Smooth muscle cell of trachea (primary cell): ENCODE measurements around the gene UBE2I. TPM values are rescaled to one million over a fixed set of nuclear protein-coding genes. Genes with fewer than 3 reads are reported as not detected.

Experiments used
- total RNA-seq: library from RNA; depleted of rRNA; stranded (reverse); fragments of >200 nt; gene quantifications from 2 replicates; pipeline ENCODE4 v1.2.1, GENCODE V29; 2014

UBE2I gene
- 54.7 and 83.8 TPM in 2 replicates for total RNA-seq

DNA sequence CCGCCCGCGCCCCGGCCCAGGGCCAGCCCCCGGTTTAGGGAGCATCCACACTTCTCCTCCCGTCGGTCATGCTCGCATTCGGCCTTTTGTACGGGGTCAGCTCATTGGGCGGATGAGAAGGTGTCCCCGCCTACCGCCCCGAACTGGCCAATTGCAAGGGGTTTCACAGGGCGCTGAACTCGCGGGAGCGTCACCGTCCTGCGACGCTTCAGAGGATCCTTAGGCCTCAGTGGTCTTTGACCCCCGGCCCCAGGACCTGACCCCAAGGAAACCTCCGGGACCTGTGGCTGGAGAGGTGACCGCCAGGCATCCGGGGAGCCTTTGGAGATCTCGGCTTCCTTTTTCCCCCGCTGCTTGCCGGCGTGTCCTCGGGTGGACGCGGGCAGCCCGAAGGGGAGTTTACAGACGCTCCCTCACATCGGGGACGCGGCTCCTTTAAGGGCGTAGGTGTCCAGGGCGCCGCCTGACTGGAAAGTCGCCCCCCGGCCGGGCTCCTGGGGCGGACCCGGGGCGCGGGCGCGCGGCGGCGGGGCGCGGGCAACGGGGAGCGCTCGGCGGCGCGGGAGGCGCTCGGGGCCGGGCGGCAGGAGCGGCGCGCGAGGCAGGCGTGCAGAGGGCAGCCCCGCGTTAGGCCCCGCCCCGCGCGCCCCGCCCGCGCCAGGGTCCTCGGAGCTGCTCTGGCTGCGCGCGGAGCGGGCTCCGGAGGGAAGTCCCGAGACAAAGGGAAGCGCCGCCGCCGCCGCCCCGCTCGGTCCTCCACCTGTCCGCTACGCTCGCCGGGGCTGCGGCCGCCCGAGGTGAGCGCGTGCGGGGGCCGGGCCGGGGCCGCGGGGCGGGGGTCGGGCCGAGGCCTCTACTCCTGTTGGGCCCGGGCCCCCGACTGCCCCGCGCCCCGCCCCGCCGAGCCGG is at the start of gene UBE2I:
TSS of gene UBE2I (plus strand) at position 660 of the 909 bp plus-strand sequence. CDS start 4,395 bp downstream, outside the sequence.

DNA sequence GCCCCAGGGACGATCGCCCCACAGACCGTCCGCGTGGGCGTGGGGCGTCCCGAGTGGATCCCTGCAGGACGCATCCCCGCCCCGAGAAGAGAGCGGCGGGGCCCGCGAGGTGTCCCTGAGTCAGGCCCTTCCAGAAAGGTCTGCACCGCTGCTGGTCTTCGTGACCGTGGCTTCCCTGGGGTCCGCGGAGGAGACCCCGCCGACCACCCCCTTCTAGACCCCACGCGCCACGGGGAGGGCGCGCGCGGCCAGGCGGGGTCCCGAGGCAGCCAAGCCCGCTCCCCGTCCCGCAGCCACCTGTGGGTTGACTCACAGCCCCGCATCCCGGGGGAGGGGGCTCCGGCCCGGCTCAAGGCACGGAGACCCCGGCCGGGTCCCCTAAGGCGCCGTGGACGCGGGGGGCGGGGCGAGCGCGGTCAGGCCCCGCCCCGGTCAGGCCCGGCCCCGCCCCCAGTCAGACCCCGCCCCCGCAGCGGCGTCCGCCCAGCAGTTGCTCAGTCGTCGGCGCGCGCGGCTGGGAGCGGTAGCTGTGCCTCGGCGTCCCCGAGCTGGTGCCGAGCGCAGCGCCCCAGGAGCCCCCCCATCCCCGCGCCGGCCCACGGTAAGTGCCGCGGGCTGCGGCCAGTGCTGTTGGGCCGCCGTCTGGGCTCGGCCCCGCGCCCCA is 23.8 kb downstream of the UBE2I start, which contains the start of gene BAIAP3:
TSS of gene BAIAP3 (plus strand) at position 497 of the 664 bp plus-strand sequence. CDS start 4,905 bp downstream, outside the sequence.

DNA sequence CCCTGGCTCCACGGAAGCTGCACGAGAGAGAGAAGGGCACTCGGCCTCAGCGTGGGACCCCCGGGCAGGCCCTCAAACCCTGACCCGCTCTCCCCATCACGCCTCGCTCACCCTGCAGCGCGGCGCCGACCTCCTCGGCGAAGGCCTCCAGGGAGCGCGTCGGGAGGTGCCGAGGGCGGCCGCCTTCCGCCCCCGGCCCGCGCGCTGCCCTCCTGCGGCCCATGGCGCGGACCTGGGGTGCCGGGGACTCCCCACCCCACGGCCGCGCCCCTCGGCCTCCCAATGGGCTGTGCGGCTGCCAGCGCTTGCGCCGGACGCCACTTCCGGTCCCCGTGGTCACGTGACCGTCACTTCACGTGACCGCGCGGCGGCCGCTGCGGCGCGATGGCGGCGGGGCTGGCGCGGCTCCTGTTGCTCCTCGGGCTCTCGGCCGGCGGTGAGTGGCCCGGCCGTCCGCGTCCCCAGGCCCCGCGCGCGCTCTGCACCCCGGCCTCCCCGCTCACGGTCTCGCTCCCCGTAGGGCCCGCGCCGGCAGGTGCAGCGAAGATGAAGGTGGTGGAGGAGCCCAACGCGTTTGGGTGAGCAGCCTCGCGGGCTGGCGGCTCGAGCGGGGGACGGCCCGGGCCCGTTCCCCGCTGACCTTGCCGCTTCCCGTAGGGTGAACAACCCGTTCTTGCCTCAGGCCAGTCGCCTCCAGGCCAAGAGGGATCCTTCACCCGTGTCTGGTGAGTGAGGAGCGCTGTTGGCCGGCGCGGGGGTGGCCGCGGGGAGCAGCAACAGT is 42.3 kb downstream of the UBE2I start, which contains the start of the genes GNPTG and TSR3:
TSS of gene GNPTG (plus strand) at position 350 of the 781 bp plus-strand sequence. CDS start at position 385, 35 bp downstream.
TSS of gene TSR3 (minus strand) at position 297 of the 781 bp plus-strand sequence. CDS start at position 223, 74 bp downstream.

Other genes with a start within 250 kb of the UBE2I start
- not detected in 2 replicates for gene SSTR5, start 236.9 kb upstream of the UBE2I start, total RNA-seq
- gene C1QTNF8, start 213.4 kb upstream of the UBE2I start, total RNA-seq, result not detected in 2 replicates
- 0.15 and 0.33 TPM in 2 replicates for gene CACNA1H, start 156.5 kb upstream of the UBE2I start, total RNA-seq
- not detected in 2 replicates for gene TPSG1, start 84.4 kb upstream of the UBE2I start, total RNA-seq
- not detected in 2 replicates for gene TPSB2, start 79.5 kb upstream of the UBE2I start, total RNA-seq
- gene TPSAB1, start 68.9 kb upstream of the UBE2I start, total RNA-seq, result not detected in 2 replicates
- gene TPSD1, start 53.6 kb upstream of the UBE2I start, total RNA-seq, result not detected in 2 replicates
- 1.5 and 1.9 TPM in 2 replicates for gene BAIAP3, start 24.0 kb downstream of the UBE2I start, total RNA-seq
- 91.6 and 98.8 TPM in 2 replicates for gene TSR3, start 42.2 kb downstream of the UBE2I start, total RNA-seq
- 43.3 and 81.2 TPM in 2 replicates for gene GNPTG, start 42.3 kb downstream of the UBE2I start, total RNA-seq
- gene UNKL, start 105.1 kb downstream of the UBE2I start, total RNA-seq, result 11.2 and 12.1 TPM in 2 replicates
- gene UQCC4, start 111.1 kb downstream of the UBE2I start, total RNA-seq, result 8.6 and 12.8 TPM in 2 replicates
- 0.17 TPM in 1 of 2 replicates, not detected in the other for gene PERCC1, start 121.4 kb downstream of the UBE2I start, total RNA-seq
- 0.29 and 0.66 TPM in 2 replicates for gene CCDC154, start 134.9 kb downstream of the UBE2I start, total RNA-seq
- gene CLCN7, start 165.4 kb downstream of the UBE2I start, total RNA-seq, result 71.4 and 169 TPM in 2 replicates
- 0.29 TPM in 1 of 2 replicates, not detected in the other for gene PTX4, start 179.3 kb downstream of the UBE2I start, total RNA-seq
- 16.5 and 23.3 TPM in 2 replicates for gene TELO2, start 183.7 kb downstream of the UBE2I start, total RNA-seq
- gene TMEM204, start 224.0 kb downstream of the UBE2I start, total RNA-seq, result 9.0 and 10.1 TPM in 2 replicates